ENCODE measurements around the gene KBTBD4.

GRCh38 chr11:47552566-47553405 is 26.0 kb downstream of the KBTBD4 start, which contains the start of gene CELF1:
- peak; percentile 39 to 73 for TF ChIP-seq CTCF (conservative IDR thresholded peaks at IDR 0.05 in 1 of 2, IDR thresholded peaks at IDR 0.05 in 1 of 2; ENCODE audit: low read depth in 1 of 2, low read length in 2 of 2)
- TF ChIP-seq EZH2 (IDR thresholded peaks at IDR 0.05; ENCODE audit: low read length, missing control alignments), result no peak

Measured in fibroblast of lung (primary cell).